WTC11 (cell line): ENCODE results near the gene GRIA4. TPM values are rescaled to one million over a fixed set of nuclear protein-coding genes. Genes with fewer than 3 reads are reported as not detected.

ENCODE experiments used
- ATAC-seq: fragments of 200-7000 bp; cut with Tn5 transposase; 2 replicates; pipeline ENCODE4 v1.10.0; 2021; ENCODE audit warnings: mild to moderate bottlenecking, moderate library complexity
- CTCF ChIA-PET: fragments of 300-600 bp; sonication (Branson Sonifier 250); formaldehyde crosslinking; loops from one replicate; lab custom pipeline; 2021; ENCODE audit warnings: antibody characterized with exemption; lab: Charles Lee
- POLR2A ChIA-PET: fragments of 350-600 bp; sonication (Branson Sonifier 250); formaldehyde crosslinking; loops from one replicate; lab custom pipeline; 2021; ENCODE audit warnings: antibody characterized with exemption; lab: Charles Lee
- DNase-seq: peaks from one replicate; pipeline ENCODE4 v3.0.0; 2021; ENCODE audit warnings: low spot score
- H3K27ac Mint-ChIP-seq: 2 replicates; pipeline ENCODE4 v1.8.0; 2021; ENCODE audit warnings: mixed read lengths
- H3K27me3 Mint-ChIP-seq: 2 replicates; pipeline ENCODE4 v1.8.0; 2021; ENCODE audit warnings: low read depth, mild to moderate bottlenecking, moderate library complexity, mixed read lengths
- H3K36me3 Mint-ChIP-seq: 2 replicates; pipeline ENCODE4 v1.8.0; 2021; ENCODE audit warnings: mixed read lengths
- H3K4me1 Mint-ChIP-seq: 2 replicates; pipeline ENCODE4 v1.8.0; 2022; ENCODE audit warnings: mixed read lengths
- H3K4me3 Mint-ChIP-seq: 2 replicates; pipeline ENCODE4 v1.8.0; 2021; ENCODE audit warnings: mild to moderate bottlenecking, moderate library complexity, mixed read lengths
- H3K9me3 Mint-ChIP-seq: 2 replicates; pipeline ENCODE4 v1.8.0; 2021; ENCODE audit warnings: mixed read lengths
- ELF4 ChIP-seq: sonication (generic); formaldehyde crosslinking; IDR thresholded peaks from 2 replicates; pipeline ENCODE4 v1.8.1; 2022; ENCODE audit warnings: low read depth, mild to moderate bottlenecking, moderate library complexity, missing genetic modification reagents
- ESRRA ChIP-seq: sonication (generic); formaldehyde crosslinking; IDR thresholded peaks from 2 replicates; pipeline ENCODE4 v1.8.1; 2022; ENCODE audit warnings: mild to moderate bottlenecking, missing genetic modification reagents, borderline replicate concordance
- FOXJ3 ChIP-seq: sonication (generic); formaldehyde crosslinking; IDR thresholded peaks from 2 replicates; pipeline ENCODE4 v1.9.0; 2021; ENCODE audit warnings: missing genetic modification reagents, mild to moderate bottlenecking, borderline replicate concordance
- FOXK1 ChIP-seq: sonication (generic); formaldehyde crosslinking; IDR thresholded peaks from 2 replicates; pipeline ENCODE4 v1.8.0; 2022; ENCODE audit warnings: mild to moderate bottlenecking, moderate library complexity, missing genetic modification reagents
- FOXP1 ChIP-seq: sonication (generic); formaldehyde crosslinking; IDR thresholded peaks from 2 replicates; pipeline ENCODE4 v1.8.0; 2022; ENCODE audit warnings: missing genetic modification reagents, mild to moderate bottlenecking, moderate library complexity, borderline replicate concordance
- GRHL2 ChIP-seq: fragments of 250-450 bp; sonication (Bioruptor Pico); IDR thresholded peaks from 2 replicates; pipeline ENCODE4 v1.8.0; 2022; ENCODE audit warnings: mild to moderate bottlenecking, moderate library complexity; ENCODE audit not compliant: insufficient replicate concordance, severe bottlenecking
- GTF2I ChIP-seq: fragments of 250-450 bp; sonication (Bioruptor Pico); conservative IDR thresholded peaks from 2 replicates; pipeline ENCODE4 v1.4.0; 2021; ENCODE audit warnings: mild to moderate bottlenecking
- JAZF1 ChIP-seq: fragments of 250-450 bp; sonication (Bioruptor Pico); IDR thresholded peaks from 2 replicates; pipeline ENCODE4 v1.9.0; 2021; ENCODE audit warnings: moderate library complexity, mild to moderate bottlenecking, inconsistent platforms
- PRRX2 ChIP-seq: fragments of 250-450 bp; sonication (Bioruptor Pico); IDR thresholded peaks from 2 replicates; pipeline ENCODE4 v1.8.0; 2021; ENCODE audit warnings: mild to moderate bottlenecking
- TEAD4 ChIP-seq: sonication (generic); formaldehyde crosslinking; IDR thresholded peaks from 2 replicates; pipeline ENCODE4 v1.8.0; 2022; ENCODE audit warnings: mild to moderate bottlenecking, missing genetic modification reagents
- ZNF219 ChIP-seq: sonication (generic); formaldehyde crosslinking; IDR thresholded peaks from 2 replicates; pipeline ENCODE4 v1.8.0; 2023; ENCODE audit warnings: missing genetic modification reagents, mild to moderate bottlenecking, borderline replicate concordance
- total RNA-seq: library from RNA; stranded (reverse); gene quantifications from 3 replicates; pipeline ENCODE4 v1.2.3, GENCODE V29; 2021
- TF ChIP-seq, protein P1 (sequence below): sonication (generic); formaldehyde crosslinking; IDR thresholded peaks from 2 replicates; pipeline ENCODE4 v1.8.1; 2022; ENCODE audit warnings: mild to moderate bottlenecking, missing genetic modification reagents, moderate library complexity, borderline replicate concordance
- TF ChIP-seq, protein P2 (sequence below): sonication (generic); formaldehyde crosslinking; IDR thresholded peaks from 2 replicates; pipeline ENCODE4 v1.8.1; 2022; ENCODE audit warnings: missing genetic modification reagents, borderline replicate concordance
- TF ChIP-seq, protein P3 (sequence below): sonication (generic); formaldehyde crosslinking; IDR thresholded peaks from 2 replicates; pipeline ENCODE4 v1.8.1; 2022; ENCODE audit warnings: mild to moderate bottlenecking, moderate library complexity, missing genetic modification reagents
- TF ChIP-seq, protein P4 (sequence below): sonication (generic); formaldehyde crosslinking; IDR thresholded peaks from 2 replicates; pipeline ENCODE4 v1.8.0; 2022; ENCODE audit warnings: missing genetic modification reagents
- TF ChIP-seq, protein P5 (sequence below): sonication (generic); formaldehyde crosslinking; IDR thresholded peaks from 2 replicates; pipeline ENCODE4 v1.8.0; 2022; ENCODE audit warnings: mild to moderate bottlenecking, missing genetic modification reagents
- TF ChIP-seq, protein P6 (sequence below): sonication (generic); formaldehyde crosslinking; IDR thresholded peaks from 2 replicates; pipeline ENCODE4 v1.8.0; 2022; ENCODE audit warnings: mild to moderate bottlenecking, missing genetic modification reagents
- TF ChIP-seq, protein P7 (sequence below): sonication (generic); formaldehyde crosslinking; conservative IDR thresholded peaks from 2 replicates; pipeline ENCODE4 v1.8.1; 2023; ENCODE audit warnings: mild to moderate bottlenecking, low read depth, missing genetic modification reagents, moderate library complexity

The GRIA4 gene
- total RNA-seq, 1 experiment from 2014 or later: 11.4 TPM

DNA sequence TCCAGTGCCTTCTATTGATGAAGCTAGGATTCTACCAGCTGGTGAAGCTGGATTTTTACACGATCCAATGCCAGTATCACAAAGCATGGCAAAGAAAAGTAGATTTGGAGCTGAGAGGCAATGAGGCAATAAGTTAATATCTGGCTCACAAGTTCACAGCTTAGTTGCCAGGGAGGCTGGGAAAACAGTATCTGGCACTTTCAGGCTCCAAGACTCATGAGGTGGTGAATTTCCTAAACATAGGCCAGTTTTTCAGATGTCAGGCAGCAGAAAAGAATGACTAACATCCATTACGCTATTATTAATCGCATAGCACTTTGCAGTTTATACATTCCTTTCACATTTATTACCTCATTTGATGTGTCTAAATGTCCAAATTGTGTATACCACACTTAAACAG lies 122.7 kb downstream of the GRIA4 start:
- H3K4me1 Mint-ChIP-seq: no peaks in the 10 kb centered on the region
- H3K4me3 Mint-ChIP-seq: no peak overlapping the region
- peaks cover 36% of the 10 kb centered on the region for H3K9me3 Mint-ChIP-seq
- ATAC-seq (no peak), DNase-seq (no peak)
- no peaks in the 10 kb centered on the region for H3K27me3 Mint-ChIP-seq
- H3K27ac Mint-ChIP-seq: no peak overlapping the region
- no peak for TF ChIP-seq FOXJ3
- TF ChIP-seq, protein P1, sequence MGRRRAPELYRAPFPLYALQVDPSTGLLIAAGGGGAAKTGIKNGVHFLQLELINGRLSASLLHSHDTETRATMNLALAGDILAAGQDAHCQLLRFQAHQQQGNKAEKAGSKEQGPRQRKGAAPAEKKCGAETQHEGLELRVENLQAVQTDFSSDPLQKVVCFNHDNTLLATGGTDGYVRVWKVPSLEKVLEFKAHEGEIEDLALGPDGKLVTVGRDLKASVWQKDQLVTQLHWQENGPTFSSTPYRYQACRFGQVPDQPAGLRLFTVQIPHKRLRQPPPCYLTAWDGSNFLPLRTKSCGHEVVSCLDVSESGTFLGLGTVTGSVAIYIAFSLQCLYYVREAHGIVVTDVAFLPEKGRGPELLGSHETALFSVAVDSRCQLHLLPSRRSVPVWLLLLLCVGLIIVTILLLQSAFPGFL: no peak
- TF ChIP-seq, protein P2, sequence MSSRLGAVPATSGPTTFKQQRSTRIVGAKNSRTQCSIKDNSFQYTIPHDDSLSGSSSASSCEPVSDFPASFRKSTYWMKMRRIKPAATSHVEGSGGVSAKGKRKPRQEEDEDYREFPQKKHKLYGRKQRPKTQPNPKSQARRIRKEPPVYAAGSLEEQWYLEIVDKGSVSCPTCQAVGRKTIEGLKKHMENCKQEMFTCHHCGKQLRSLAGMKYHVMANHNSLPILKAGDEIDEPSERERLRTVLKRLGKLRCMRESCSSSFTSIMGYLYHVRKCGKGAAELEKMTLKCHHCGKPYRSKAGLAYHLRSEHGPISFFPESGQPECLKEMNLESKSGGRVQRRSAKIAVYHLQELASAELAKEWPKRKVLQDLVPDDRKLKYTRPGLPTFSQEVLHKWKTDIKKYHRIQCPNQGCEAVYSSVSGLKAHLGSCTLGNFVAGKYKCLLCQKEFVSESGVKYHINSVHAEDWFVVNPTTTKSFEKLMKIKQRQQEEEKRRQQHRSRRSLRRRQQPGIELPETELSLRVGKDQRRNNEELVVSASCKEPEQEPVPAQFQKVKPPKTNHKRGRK: no peak
- no peak for TF ChIP-seq FOXP1
- TF ChIP-seq, protein P3, sequence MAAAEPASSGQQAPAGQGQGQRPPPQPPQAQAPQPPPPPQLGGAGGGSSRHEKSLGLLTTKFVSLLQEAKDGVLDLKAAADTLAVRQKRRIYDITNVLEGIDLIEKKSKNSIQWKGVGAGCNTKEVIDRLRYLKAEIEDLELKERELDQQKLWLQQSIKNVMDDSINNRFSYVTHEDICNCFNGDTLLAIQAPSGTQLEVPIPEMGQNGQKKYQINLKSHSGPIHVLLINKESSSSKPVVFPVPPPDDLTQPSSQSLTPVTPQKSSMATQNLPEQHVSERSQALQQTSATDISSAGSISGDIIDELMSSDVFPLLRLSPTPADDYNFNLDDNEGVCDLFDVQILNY (CRISPR knock-in tag): no peak
- TF ChIP-seq, protein P4, sequence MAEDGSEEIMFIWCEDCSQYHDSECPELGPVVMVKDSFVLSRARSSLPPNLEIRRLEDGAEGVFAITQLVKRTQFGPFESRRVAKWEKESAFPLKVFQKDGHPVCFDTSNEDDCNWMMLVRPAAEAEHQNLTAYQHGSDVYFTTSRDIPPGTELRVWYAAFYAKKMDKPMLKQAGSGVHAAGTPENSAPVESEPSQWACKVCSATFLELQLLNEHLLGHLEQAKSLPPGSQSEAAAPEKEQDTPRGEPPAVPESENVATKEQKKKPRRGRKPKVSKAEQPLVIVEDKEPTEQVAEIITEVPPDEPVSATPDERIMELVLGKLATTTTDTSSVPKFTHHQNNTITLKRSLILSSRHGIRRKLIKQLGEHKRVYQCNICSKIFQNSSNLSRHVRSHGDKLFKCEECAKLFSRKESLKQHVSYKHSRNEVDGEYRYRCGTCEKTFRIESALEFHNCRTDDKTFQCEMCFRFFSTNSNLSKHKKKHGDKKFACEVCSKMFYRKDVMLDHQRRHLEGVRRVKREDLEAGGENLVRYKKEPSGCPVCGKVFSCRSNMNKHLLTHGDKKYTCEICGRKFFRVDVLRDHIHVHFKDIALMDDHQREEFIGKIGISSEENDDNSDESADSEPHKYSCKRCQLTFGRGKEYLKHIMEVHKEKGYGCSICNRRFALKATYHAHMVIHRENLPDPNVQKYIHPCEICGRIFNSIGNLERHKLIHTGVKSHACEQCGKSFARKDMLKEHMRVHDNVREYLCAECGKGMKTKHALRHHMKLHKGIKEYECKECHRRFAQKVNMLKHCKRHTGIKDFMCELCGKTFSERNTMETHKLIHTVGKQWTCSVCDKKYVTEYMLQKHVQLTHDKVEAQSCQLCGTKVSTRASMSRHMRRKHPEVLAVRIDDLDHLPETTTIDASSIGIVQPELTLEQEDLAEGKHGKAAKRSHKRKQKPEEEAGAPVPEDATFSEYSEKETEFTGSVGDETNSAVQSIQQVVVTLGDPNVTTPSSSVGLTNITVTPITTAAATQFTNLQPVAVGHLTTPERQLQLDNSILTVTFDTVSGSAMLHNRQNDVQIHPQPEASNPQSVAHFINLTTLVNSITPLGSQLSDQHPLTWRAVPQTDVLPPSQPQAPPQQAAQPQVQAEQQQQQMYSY (CRISPR knock-in tag): no peak
- no peak for TF ChIP-seq FOXK1 (CRISPR knock-in tag)
- TF ChIP-seq, protein P5, sequence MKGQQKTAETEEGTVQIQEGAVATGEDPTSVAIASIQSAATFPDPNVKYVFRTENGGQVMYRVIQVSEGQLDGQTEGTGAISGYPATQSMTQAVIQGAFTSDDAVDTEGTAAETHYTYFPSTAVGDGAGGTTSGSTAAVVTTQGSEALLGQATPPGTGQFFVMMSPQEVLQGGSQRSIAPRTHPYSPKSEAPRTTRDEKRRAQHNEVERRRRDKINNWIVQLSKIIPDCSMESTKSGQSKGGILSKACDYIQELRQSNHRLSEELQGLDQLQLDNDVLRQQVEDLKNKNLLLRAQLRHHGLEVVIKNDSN (CRISPR knock-in tag): no peak
- ChIA-PET POLR2A (no interaction called here), CTCF (no interaction called here)
- H3K36me3 Mint-ChIP-seq: peaks cover 12% of the 10 kb centered on the region

DNA sequence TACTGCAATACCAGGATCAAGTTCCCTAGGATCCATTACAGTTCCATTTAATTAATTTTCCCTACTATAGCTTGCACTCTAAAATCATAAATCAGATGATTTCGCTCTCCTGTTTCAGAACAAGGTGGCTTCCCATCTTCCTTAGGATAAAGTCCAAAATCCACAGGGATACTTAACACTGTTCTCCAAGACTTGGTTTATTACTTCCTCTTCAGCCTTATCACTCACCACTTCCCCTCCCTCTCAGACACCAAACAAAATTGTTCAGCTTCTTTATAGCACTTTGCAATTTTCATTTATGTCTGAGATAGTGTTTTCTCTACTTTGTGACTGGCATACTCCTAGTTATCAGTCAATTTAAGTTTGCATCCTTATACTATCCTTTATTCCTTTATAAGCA lies 124.6 kb downstream of the GRIA4 start:
- Mint-ChIP-seq H3K4me1 (no peaks in the 10 kb centered on the region), H3K27ac (no peak overlapping the region), H3K4me3 (no peak overlapping the region), H3K36me3 (no peaks in the 10 kb centered on the region; the same call in 1 of the 2 replicates), H3K27me3 (no peaks in the 10 kb centered on the region), H3K9me3 (peaks cover 22% of the 10 kb centered on the region)
- CTCF ChIA-PET: no interaction called here
- no peak for ATAC-seq
- no peak for DNase-seq
- POLR2A ChIA-PET: no interaction called here
- TF ChIP-seq GTF2I (CRISPR knock-in tag) (no peak), TEAD4 (CRISPR knock-in tag) (no peak), JAZF1 (no peak), GRHL2 (CRISPR knock-in tag) (no peak), PRRX2 (CRISPR knock-in tag) (no peak), ELF4 (CRISPR knock-in tag) (no peak), ZNF219 (no peak), ESRRA (CRISPR knock-in tag) (no peak)
- TF ChIP-seq, protein P6, sequence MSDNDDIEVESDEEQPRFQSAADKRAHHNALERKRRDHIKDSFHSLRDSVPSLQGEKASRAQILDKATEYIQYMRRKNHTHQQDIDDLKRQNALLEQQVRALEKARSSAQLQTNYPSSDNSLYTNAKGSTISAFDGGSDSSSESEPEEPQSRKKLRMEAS (CRISPR knock-in tag): no peak
- TF ChIP-seq, protein P7, sequence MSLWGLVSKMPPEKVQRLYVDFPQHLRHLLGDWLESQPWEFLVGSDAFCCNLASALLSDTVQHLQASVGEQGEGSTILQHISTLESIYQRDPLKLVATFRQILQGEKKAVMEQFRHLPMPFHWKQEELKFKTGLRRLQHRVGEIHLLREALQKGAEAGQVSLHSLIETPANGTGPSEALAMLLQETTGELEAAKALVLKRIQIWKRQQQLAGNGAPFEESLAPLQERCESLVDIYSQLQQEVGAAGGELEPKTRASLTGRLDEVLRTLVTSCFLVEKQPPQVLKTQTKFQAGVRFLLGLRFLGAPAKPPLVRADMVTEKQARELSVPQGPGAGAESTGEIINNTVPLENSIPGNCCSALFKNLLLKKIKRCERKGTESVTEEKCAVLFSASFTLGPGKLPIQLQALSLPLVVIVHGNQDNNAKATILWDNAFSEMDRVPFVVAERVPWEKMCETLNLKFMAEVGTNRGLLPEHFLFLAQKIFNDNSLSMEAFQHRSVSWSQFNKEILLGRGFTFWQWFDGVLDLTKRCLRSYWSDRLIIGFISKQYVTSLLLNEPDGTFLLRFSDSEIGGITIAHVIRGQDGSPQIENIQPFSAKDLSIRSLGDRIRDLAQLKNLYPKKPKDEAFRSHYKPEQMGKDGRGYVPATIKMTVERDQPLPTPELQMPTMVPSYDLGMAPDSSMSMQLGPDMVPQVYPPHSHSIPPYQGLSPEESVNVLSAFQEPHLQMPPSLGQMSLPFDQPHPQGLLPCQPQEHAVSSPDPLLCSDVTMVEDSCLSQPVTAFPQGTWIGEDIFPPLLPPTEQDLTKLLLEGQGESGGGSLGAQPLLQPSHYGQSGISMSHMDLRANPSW (CRISPR knock-in tag): no peak
